Midbrain (tissue), 1 donor: ENCODE data around the gene NPR2.

Source experiments
- DNase-seq: peaks from one replicate; lab custom pipeline; 2025; lab: John Stamatoyannopoulos, UW

NPR2 gene

GRCh38 chr9:35858458-35858857 lies 67.1 kb downstream of the NPR2 start:
- DNase-seq, result no peak
